AG09319 (cell line): ENCODE results near the gene SPINK1.
"Not testable (repeated sequence)": the region's sequence is repeated elsewhere in the genome, so short reads cannot be mapped to it uniquely, and the experiment has no call there.

ENCODE experiments used
- DNase-seq: peaks from one replicate; pipeline ENCODE4 v3.0.0-alpha.2; 2010; ENCODE audit warnings: low read depth; ENCODE audit errors: extremely low read depth
- CTCF ChIP-seq: IDR thresholded peaks from 2 replicates; pipeline ENCODE4 v1.5.1; 2011; ENCODE audit warnings: low read depth, mild to moderate bottlenecking, inconsistent platforms, low read length, moderate library complexity

The SPINK1 gene

GRCh38 chr5:147809830-147810666 lies 21.4 kb downstream of the SPINK1 start:
- no peak for DNase-seq
- TF ChIP-seq CTCF: no peak

GRCh38 chr5:147805030-147805454 lies 26.4 kb downstream of the SPINK1 start:
- no peak for DNase-seq
- no peak for TF ChIP-seq CTCF

- TF ChIP-seq CTCF: no peak
- no peak for DNase-seq
These were observed 27.1 kb downstream of the SPINK1 start for GRCh38 chr5:147804334-147804733.

GRCh38 chr5:147803926-147804325 lies 27.5 kb downstream of the SPINK1 start:
- no peak for DNase-seq
- no peak for TF ChIP-seq CTCF

- not testable (repeated sequence) for DNase-seq
These were observed 28.3 kb downstream of the SPINK1 start for GRCh38 chr5:147803161-147803560.

- DNase-seq: no peak
- TF ChIP-seq CTCF: no peak
These were observed 30.0 kb downstream of the SPINK1 start for GRCh38 chr5:147801461-147801860.

GRCh38 chr5:147800491-147800890 lies 31.0 kb downstream of the SPINK1 start:
- no peak for DNase-seq
- no peak for TF ChIP-seq CTCF
